ENCODE results near the gene MOGAT2. TPM values are rescaled to one million over a fixed set of nuclear protein-coding genes. Genes with fewer than 3 reads are reported as not detected.

Gene MOGAT2
- total and polyA plus RNA-seq, 2 of the 13 experiments (the other 11 are each of a cell fraction or from before 2014, with no cell fraction given), result 27.2 to 27.8 TPM

DNA sequence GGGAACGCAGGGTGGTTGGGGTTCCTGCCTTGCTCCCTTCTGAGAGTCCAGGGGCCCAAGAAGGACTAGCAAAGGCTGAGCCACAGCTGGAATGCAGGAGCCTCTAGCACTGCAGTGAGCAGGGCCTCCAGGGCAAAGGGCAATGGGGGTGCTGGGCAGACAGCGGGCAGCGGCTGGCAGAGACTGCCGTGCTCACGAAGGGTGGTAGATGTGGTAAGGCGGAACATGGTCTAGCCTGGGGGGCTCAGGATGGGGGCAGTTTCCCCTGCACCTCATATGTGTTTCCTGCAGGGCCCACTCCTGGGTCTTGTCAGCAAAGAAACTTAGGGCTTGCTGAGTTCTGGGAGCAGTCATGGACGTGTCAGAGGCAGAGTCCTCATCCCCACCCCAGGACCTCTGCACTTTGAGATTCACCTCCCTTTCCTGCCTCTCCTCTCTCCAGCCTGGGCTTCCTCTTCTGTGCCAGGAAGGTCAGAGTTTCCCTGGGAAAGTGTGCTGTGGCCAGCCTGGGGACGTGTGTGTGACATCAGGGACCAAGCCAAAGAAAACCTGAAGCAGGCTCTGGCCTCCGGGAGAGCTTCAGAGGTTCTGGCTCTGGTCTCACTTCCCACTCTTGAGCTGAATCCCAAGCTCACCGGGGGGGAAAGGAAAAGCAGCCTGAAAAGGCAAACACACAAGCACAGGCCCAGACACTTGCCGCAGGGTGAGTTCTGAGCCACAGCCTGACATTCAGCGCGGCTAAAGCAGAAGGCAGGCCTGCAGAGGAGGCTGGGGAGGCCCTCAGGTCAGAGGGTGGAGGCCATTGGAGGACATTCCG, 4.4 kb downstream of the MOGAT2 start (continued):
- TF ChIP-seq, protein P1, sequence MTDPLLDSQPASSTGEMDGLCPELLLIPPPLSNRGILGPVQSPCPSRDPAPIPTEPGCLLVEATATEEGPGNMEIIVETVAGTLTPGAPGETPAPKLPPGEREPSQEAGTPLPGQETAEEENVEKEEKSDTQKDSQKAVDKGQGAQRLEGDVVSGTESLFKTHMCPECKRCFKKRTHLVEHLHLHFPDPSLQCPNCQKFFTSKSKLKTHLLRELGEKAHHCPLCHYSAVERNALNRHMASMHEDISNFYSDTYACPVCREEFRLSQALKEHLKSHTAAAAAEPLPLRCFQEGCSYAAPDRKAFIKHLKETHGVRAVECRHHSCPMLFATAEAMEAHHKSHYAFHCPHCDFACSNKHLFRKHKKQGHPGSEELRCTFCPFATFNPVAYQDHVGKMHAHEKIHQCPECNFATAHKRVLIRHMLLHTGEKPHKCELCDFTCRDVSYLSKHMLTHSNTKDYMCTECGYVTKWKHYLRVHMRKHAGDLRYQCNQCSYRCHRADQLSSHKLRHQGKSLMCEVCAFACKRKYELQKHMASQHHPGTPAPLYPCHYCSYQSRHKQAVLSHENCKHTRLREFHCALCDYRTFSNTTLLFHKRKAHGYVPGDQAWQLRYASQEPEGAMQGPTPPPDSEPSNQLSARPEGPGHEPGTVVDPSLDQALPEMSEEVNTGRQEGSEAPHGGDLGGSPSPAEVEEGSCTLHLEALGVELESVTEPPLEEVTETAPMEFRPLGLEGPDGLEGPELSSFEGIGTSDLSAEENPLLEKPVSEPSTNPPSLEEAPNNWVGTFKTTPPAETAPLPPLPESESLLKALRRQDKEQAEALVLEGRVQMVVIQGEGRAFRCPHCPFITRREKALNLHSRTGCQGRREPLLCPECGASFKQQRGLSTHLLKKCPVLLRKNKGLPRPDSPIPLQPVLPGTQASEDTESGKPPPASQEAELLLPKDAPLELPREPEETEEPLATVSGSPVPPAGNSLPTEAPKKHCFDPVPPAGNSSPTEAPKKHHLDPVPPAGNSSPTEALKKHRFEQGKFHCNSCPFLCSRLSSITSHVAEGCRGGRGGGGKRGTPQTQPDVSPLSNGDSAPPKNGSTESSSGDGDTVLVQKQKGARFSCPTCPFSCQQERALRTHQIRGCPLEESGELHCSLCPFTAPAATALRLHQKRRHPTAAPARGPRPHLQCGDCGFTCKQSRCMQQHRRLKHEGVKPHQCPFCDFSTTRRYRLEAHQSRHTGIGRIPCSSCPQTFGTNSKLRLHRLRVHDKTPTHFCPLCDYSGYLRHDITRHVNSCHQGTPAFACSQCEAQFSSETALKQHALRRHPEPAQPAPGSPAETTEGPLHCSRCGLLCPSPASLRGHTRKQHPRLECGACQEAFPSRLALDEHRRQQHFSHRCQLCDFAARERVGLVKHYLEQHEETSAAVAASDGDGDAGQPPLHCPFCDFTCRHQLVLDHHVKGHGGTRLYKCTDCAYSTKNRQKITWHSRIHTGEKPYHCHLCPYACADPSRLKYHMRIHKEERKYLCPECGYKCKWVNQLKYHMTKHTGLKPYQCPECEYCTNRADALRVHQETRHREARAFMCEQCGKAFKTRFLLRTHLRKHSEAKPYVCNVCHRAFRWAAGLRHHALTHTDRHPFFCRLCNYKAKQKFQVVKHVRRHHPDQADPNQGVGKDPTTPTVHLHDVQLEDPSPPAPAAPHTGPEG (CRISPR knock-in tag; IDR thresholded peaks at IDR 0.05), result no peak
- TF ChIP-seq TOE1 (CRISPR knock-in tag; IDR thresholded peaks at IDR 0.05) (no peak), ZNF256 (CRISPR knock-in tag; conservative IDR thresholded peaks at IDR 0.05) (0 out of 2 replicates have a peak, but pooled peaks have one; percentile 32), RARG (CRISPR knock-in tag; IDR thresholded peaks at IDR 0.05; ENCODE audit: low read depth) (no peak), KDM4B (CRISPR knock-in tag; IDR thresholded peaks at IDR 0.05) (no peak), ETV5 (CRISPR knock-in tag; IDR thresholded peaks at IDR 0.05; ENCODE audit: borderline replicate concordance) (no peak; the same call in 1 of the 2 replicates), SMAD3 (CRISPR knock-in tag; IDR thresholded peaks at IDR 0.05) (0 out of 2 replicates have a peak, but pooled peaks have one; percentile 22), SMARCC2 (IDR thresholded peaks at IDR 0.05) (no peak), ZNF367 (CRISPR knock-in tag; IDR thresholded peaks at IDR 0.05; ENCODE audit: borderline replicate concordance) (no peak)
- TF ChIP-seq, protein P2, sequence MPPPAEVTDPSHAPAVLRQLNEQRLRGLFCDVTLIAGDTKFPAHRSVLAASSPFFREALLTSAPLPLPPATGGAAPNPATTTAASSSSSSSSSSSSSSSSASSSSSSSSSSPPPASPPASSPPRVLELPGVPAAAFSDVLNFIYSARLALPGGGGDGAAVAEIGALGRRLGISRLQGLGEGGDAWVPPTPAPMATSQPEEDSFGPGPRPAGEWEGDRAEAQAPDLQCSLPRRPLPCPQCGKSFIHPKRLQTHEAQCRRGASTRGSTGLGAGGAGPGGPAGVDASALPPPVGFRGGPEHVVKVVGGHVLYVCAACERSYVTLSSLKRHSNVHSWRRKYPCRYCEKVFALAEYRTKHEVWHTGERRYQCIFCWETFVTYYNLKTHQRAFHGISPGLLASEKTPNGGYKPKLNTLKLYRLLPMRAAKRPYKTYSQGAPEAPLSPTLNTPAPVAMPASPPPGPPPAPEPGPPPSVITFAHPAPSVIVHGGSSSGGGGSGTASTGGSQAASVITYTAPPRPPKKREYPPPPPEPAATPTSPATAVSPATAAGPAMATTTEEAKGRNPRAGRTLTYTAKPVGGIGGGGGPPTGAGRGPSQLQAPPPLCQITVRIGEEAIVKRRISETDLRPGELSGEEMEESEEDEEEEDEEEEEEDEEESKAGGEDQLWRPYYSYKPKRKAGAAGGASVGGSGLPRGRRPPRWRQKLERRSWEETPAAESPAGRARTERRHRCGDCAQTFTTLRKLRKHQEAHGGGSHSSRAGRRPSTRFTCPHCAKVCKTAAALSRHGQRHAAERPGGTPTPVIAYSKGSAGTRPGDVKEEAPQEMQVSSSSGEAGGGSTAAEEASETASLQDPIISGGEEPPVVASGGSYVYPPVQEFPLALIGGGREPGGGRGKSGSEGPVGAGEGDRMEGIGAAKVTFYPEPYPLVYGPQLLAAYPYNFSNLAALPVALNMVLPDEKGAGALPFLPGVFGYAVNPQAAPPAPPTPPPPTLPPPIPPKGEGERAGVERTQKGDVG (CRISPR knock-in tag; IDR thresholded peaks at IDR 0.05; ENCODE audit: borderline replicate concordance), result no peak
- TF ChIP-seq, protein P3, sequence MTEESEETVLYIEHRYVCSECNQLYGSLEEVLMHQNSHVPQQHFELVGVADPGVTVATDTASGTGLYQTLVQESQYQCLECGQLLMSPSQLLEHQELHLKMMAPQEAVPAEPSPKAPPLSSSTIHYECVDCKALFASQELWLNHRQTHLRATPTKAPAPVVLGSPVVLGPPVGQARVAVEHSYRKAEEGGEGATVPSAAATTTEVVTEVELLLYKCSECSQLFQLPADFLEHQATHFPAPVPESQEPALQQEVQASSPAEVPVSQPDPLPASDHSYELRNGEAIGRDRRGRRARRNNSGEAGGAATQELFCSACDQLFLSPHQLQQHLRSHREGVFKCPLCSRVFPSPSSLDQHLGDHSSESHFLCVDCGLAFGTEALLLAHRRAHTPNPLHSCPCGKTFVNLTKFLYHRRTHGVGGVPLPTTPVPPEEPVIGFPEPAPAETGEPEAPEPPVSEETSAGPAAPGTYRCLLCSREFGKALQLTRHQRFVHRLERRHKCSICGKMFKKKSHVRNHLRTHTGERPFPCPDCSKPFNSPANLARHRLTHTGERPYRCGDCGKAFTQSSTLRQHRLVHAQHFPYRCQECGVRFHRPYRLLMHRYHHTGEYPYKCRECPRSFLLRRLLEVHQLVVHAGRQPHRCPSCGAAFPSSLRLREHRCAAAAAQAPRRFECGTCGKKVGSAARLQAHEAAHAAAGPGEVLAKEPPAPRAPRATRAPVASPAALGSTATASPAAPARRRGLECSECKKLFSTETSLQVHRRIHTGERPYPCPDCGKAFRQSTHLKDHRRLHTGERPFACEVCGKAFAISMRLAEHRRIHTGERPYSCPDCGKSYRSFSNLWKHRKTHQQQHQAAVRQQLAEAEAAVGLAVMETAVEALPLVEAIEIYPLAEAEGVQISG (CRISPR knock-in tag; IDR thresholded peaks at IDR 0.05), result peak; percentile 61; the same call in 1 of the 2 replicates
